BLaER1 treated with 17β-estradiol and CSF1 and Interleukin-3, amounts not matched to agents 10 nM and 100 nM (cell line): Measurements from ENCODE around the gene NKTR.
"Not testable (repeated sequence)": the region's sequence is repeated elsewhere in the genome, so short reads cannot be mapped to it uniquely, and the experiment has no call there.

Experiments
- H3K27ac ChIP-seq, 11 experiments: shearing (Covaris generic); formaldehyde crosslinking; 2 replicates each; pipeline ENCODE4 v1.8.1; 2022
- H3K27me3 ChIP-seq, 11 experiments: shearing (Covaris generic); formaldehyde crosslinking; 2 replicates each; pipeline ENCODE4 v1.8.1; 2022
- H3K36me3 ChIP-seq, 11 experiments: shearing (Covaris generic); formaldehyde crosslinking; 2 replicates each; pipeline ENCODE4 v1.8.1; 2022
- H3K4me1 ChIP-seq, 10 experiments: shearing (Covaris generic); formaldehyde crosslinking; 2 replicates each; pipeline ENCODE4 v1.8.1; 2022
- H3K4me2 ChIP-seq, 11 experiments: shearing (Covaris generic); formaldehyde crosslinking; 2 replicates each; pipeline ENCODE4 v1.8.1; 2022
- H3K4me3 ChIP-seq, 10 experiments: shearing (Covaris generic); formaldehyde crosslinking; 2 replicates each; pipeline ENCODE4 v1.8.1; 2022
- H3K9ac ChIP-seq, 11 experiments: shearing (Covaris generic); formaldehyde crosslinking; 2 replicates each; pipeline ENCODE4 v1.8.1; 2022
- H3K9me3 ChIP-seq, 11 experiments: shearing (Covaris generic); formaldehyde crosslinking; replicated peaks in 1 of 11; 2 replicates each; pipeline ENCODE4 v1.8.1; 2022
- H4K20me1 ChIP-seq, 11 experiments: shearing (Covaris generic); formaldehyde crosslinking; 2 replicates each; pipeline ENCODE4 v1.8.1; 2022
- Cebpa-rat ChIP-seq, 11 experiments: shearing (Covaris generic); IDR thresholded peaks; 2 replicates each; pipeline ENCODE4 v1.8.1; 2022

Gene NKTR

GRCh38 chr3:42600111-42600957 is at the start of gene NKTR:
Gene NKTR (plus strand): TSS chr3:42600686. CDS start chr3:42601007, 321 bp downstream.
- peak within 1 kb of the TSS; percentile 75 to 97 (median 83) for H3K4me2 ChIP-seq
- TF ChIP-seq Cebpa-rat (IDR thresholded peaks at IDR 0.05) = no peak
- H3K27ac ChIP-seq = peak within 1 kb of the TSS; percentile 81 to 96 (median 92)
- peaks cover 7 to 43% (median 26%) of the 10 kb centered on the region in 10 experiments for H3K4me1 ChIP-seq
- peaks cover 6 to 23% (median 15%) of the 10 kb centered on the region in 11 experiments for H3K9me3 ChIP-seq
- H3K9ac ChIP-seq = peak within 1 kb of the TSS; percentile 84 to 96 (median 90)
- peaks cover 7 to 42% (median 28%) of the 10 kb centered on the region in 11 experiments; a peak in 18 of 22 replicates for H4K20me1 ChIP-seq
- no peaks in the 10 kb centered on the region for H3K27me3 ChIP-seq
- peaks cover 28 to 61% (median 54%) of the 10 kb centered on the region in 11 experiments for H3K36me3 ChIP-seq
- peak within 1 kb of the TSS; percentile 66 to 91 (median 82) for H3K4me3 ChIP-seq

- H3K4me2 ChIP-seq = no peak overlapping the region
- peaks cover 56 to 99% (median 76%) of the 10 kb centered on the region in 11 experiments for H3K36me3 ChIP-seq
- no peak overlapping the region for H3K4me3 ChIP-seq
- H3K9me3 ChIP-seq = no peaks in the 10 kb centered on the region
- no peak overlapping the region for H3K9ac ChIP-seq
- H4K20me1 ChIP-seq = peaks cover 0 to 8% (median 0%) of the 10 kb centered on the region in 11 experiments; a peak in 2 of 22 replicates
- H3K27me3 ChIP-seq = no peaks in the 10 kb centered on the region
- no peak overlapping the region for H3K27ac ChIP-seq
- peaks cover 20 to 34% (median 28%) of the 10 kb centered on the region in 10 experiments for H3K4me1 ChIP-seq
- TF ChIP-seq Cebpa-rat (IDR thresholded peaks at IDR 0.05) = no peak
These were observed 47.7 kb upstream of the NKTR start for GRCh38 chr3:42552830-42553229.

GRCh38 chr3:42556089-42556632 is 44.3 kb upstream of the NKTR start:
- no peak for TF ChIP-seq Cebpa-rat (IDR thresholded peaks at IDR 0.05)
- Histone ChIP-seq H3K4me1 (peaks cover 20 to 37% (median 30%) of the 10 kb centered on the region in 10 experiments), H3K9ac (peak overlapping the region in 7 of 11 experiments; percentile 8 to 58 (median 22); a peak in 10 of 22 replicates), H4K20me1 (peaks cover 0 to 8% (median 0%) of the 10 kb centered on the region in 11 experiments; a peak in 2 of 22 replicates), H3K4me2 (peak overlapping the region; percentile 49 to 89 (median 75)), H3K27me3 (no peaks in the 10 kb centered on the region), H3K27ac (peak overlapping the region in 10 of 11 experiments; percentile 16 to 67 (median 54); a peak in 17 of 22 replicates), H3K36me3 (peaks cover 70 to 98% (median 88%) of the 10 kb centered on the region in 11 experiments), H3K4me3 (peak overlapping the region in 2 of 10 experiments; percentile 2 to 8; a peak in 1 of 20 replicates), H3K9me3 (no peaks in the 10 kb centered on the region)

DNA sequence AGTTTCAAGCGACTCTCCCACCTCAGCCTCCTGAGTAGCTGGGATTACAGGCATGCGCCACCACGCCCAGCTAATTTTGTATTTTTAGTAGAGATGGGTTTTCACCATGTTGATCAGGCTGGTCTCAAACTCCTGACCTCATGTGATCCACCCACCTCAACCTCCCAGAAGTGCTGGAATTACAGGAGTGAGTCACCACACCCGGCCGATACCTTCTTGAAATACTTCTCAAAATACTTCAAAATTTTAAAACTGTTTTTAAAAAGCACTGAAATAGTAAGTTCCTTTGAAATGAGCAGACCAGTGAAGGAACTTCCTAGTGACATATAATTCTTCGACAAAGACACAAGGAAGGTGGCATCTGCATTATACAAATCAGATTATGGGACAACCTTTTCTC is 43.7 kb upstream of the NKTR start:
- Histone ChIP-seq H3K4me1 (peaks cover 20 to 41% (median 30%) of the 10 kb centered on the region in 10 experiments), H3K27ac (peak overlapping the region in 9 of 11 experiments; percentile 26 to 67 (median 59); a peak in 17 of 22 replicates), H3K9ac (peak overlapping the region in 6 of 11 experiments; percentile 16 to 50 (median 30); a peak in 4 of 22 replicates), H3K4me2 (peak overlapping the region; percentile 49 to 89 (median 75)), H3K36me3 (peaks cover 70 to 98% (median 88%) of the 10 kb centered on the region in 11 experiments)
- H4K20me1 ChIP-seq, H3K4me3 ChIP-seq, H3K27me3 ChIP-seq, H3K9me3 ChIP-seq: not testable (repeated sequence)

DNA sequence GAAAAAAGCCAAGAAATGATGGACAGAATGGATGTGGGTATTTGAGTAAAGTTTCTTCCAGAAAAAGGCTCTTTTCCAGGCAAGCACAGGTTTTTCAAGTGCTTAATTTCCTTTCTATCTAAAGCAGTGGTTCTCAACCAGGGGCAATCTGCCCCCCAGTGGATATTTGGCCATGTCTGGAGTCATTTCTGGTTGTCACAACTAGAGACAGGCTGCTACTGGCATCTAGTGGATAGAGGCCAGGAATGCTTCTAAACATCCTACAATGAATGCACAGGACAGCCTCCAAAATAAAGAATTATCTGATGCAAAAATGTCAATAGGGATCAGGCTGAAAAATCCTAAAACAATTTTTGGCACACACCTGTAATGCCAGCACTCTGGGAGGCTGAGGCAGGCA is 42.6 kb upstream of the NKTR start:
- Histone ChIP-seq H3K4me3 (no peak overlapping the region), H3K9me3 (no peaks in the 10 kb centered on the region), H3K27me3 (no peaks in the 10 kb centered on the region), H3K36me3 (peaks cover 71 to 98% (median 88%) of the 10 kb centered on the region in 11 experiments), H4K20me1 (peaks cover 0 to 8% (median 0%) of the 10 kb centered on the region in 11 experiments; a peak in 3 of 22 replicates), H3K4me2 (peak overlapping the region in 3 of 11 experiments; percentile 20 to 89 (median 23); a peak in 4 of 22 replicates), H3K27ac (no peak overlapping the region), H3K9ac (no peak overlapping the region), H3K4me1 (peaks cover 20 to 41% (median 30%) of the 10 kb centered on the region in 10 experiments)
- TF ChIP-seq Cebpa-rat (IDR thresholded peaks at IDR 0.05) = no peak

DNA sequence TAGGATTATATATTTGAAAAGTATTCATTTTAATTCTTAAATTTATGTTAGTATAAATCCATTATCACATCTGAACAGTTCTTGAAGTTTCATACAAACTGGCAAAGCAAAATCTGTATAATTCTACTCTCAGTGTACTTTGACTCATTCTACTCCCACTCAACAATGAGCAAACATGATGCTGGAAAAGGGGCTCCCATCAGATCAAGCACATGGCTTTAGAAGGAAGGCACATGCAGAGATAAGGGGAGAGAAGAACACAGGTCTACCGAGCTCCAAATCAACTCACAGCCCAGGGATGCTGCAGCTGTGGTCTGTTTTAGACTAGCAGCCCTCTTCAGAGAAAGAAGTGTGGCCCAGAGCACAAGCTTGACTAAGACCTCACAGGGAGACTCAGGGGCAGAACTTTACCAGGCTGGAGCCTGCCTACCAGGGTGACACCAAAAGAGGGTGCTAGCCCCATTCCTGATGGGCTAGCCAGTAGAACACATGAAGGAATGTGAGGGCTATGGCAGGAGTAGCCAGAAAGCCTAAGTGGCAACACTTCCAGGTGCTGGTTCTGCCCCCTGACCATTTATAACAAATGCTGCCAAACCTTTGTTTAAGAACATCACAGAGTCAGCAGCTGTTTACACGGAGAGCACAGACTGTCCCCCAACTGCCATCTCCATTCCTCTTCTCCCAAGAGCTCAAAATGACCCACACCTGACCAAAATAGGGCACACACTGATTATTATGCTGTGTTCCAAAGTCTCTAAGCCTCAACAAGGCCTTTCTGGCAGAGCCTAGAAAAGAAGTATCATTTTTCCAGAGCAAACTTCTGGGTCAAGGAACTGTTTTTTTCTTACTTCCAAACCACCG is 38.2 kb upstream of the NKTR start:
- H3K4me1 ChIP-seq = peaks cover 0 to 20% (median 8%) of the 10 kb centered on the region in 10 experiments; a peak in 15 of 20 replicates
- no peak overlapping the region for H3K4me2 ChIP-seq
- H3K27me3 ChIP-seq = no peaks in the 10 kb centered on the region
- no peak overlapping the region for H3K4me3 ChIP-seq
- H3K27ac ChIP-seq = no peak overlapping the region
- no peak overlapping the region for H3K9ac ChIP-seq
- H3K9me3 ChIP-seq = no peaks in the 10 kb centered on the region
- TF ChIP-seq Cebpa-rat (IDR thresholded peaks at IDR 0.05) = no peak
- H4K20me1 ChIP-seq = peaks cover 0 to 13% (median 0%) of the 10 kb centered on the region in 11 experiments; a peak in 5 of 22 replicates
- peaks cover 84 to 98% (median 93%) of the 10 kb centered on the region in 11 experiments for H3K36me3 ChIP-seq

GRCh38 chr3:42569593-42570142 is 30.8 kb upstream of the NKTR start:
- Histone ChIP-seq H3K4me1 (peaks cover 0 to 11% (median 0%) of the 10 kb centered on the region in 10 experiments; a peak in 1 of 20 replicates), H3K27me3 (no peaks in the 10 kb centered on the region), H3K4me3 (no peak overlapping the region), H3K9me3 (peaks cover 7 to 14% (median 10%) of the 10 kb centered on the region in 11 experiments), H3K9ac (no peak overlapping the region), H3K36me3 (peaks cover 62 to 99% (median 78%) of the 10 kb centered on the region in 11 experiments), H3K27ac (no peak overlapping the region), H3K4me2 (no peak overlapping the region), H4K20me1 (peaks cover 0 to 44% (median 16%) of the 10 kb centered on the region in 11 experiments; a peak in 14 of 22 replicates)
- TF ChIP-seq Cebpa-rat (IDR thresholded peaks at IDR 0.05) = no peak

- Histone ChIP-seq H3K4me3 (no peak overlapping the region), H3K4me2 (no peak overlapping the region), H3K9ac (no peak overlapping the region), H3K27ac (no peak overlapping the region), H3K36me3 (peaks cover 51 to 94% (median 65%) of the 10 kb centered on the region in 11 experiments), H3K27me3 (no peaks in the 10 kb centered on the region), H3K9me3 (peaks cover 21 to 30% (median 26%) of the 10 kb centered on the region in 11 experiments), H3K4me1 (peaks cover 0 to 11% (median 0%) of the 10 kb centered on the region in 10 experiments; a peak in 1 of 20 replicates), H4K20me1 (peaks cover 0 to 44% (median 16%) of the 10 kb centered on the region in 11 experiments; a peak in 13 of 22 replicates)
- no peak for TF ChIP-seq Cebpa-rat (IDR thresholded peaks at IDR 0.05)
These were observed 28.2 kb upstream of the NKTR start for GRCh38 chr3:42572278-42572677.
